Astrocyte of the cerebellum (primary cell): ENCODE measurements around the gene STAG1.
A peak's percentile ranks its signal among the peaks of the same experiment; 100 is the strongest.

Experiments used
- DNase-seq: peaks from one replicate; pipeline ENCODE4 v3.0.0-alpha.2; 2011; ENCODE audit warnings: low read depth
- H3K4me3 ChIP-seq: 2 replicates; pipeline ENCODE4 v1.5.1; 2011; ENCODE audit warnings: mild to moderate bottlenecking, low read depth, low read length, moderate library complexity
- CTCF ChIP-seq: IDR thresholded peaks from 2 replicates; pipeline ENCODE4 v1.5.1; 2012; ENCODE audit warnings: low read length, low read depth, moderate library complexity, mild to moderate bottlenecking; ENCODE audit errors: missing control alignments
- in situ Hi-C: cut with HindIII; loops from 2 replicates; pipeline ENCODE4 v1.10.0; 2017; ENCODE audit warnings: low sequenced_read_pairs

Gene STAG1

GRCh38 chr3:136330900-136331299, 421.3 kb downstream of the STAG1 start:
- H3K4me3 ChIP-seq, result no peak overlapping the region
- in situ Hi-C loops, result no loop called here
- no peak for DNase-seq
- TF ChIP-seq CTCF, result no peak

GRCh38 chr3:136329593-136329992, 422.6 kb downstream of the STAG1 start:
- DNase-seq, result no peak
- no peak for TF ChIP-seq CTCF
- in situ Hi-C loops, result no loop called here
- H3K4me3 ChIP-seq, result no peak overlapping the region

GRCh38 chr3:136327671-136328070, 424.5 kb downstream of the STAG1 start:
- DNase-seq, result no peak
- in situ Hi-C loops, result no loop called here
- TF ChIP-seq CTCF, result no peak
- H3K4me3 ChIP-seq, result no peak overlapping the region

GRCh38 chr3:136326316-136326715, 425.9 kb downstream of the STAG1 start:
- DNase-seq, result no peak
- in situ Hi-C loops, result no loop called here
- H3K4me3 ChIP-seq, result no peak overlapping the region
- TF ChIP-seq CTCF, result no peak

GRCh38 chr3:136311968-136312367, 440.2 kb downstream of the STAG1 start:
- no peak for TF ChIP-seq CTCF
- in situ Hi-C loops, result no loop called here
- no peak for DNase-seq
- no peak overlapping the region for H3K4me3 ChIP-seq

DNA sequence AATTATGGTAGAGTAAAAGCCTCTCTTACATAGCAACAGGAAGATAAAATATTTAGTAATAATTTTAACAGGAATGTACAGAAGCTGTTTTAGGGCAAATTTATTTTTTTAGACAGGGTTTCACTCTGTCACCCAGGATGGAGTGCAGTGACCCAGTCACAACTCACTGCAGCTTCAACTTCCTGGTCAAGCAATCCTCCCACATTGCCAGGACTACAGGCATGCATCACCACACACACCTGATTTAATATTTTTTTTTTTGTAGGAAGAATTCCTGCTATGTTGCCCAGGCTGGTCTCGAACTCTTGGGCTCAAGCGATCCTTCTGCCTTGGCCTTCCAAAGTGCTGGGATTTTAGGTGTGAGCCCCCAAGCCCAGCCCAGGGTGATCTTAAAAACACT, 440.9 kb downstream of the STAG1 start:
- TF ChIP-seq CTCF, result no peak
- H3K4me3 ChIP-seq, result no peak overlapping the region
- in situ Hi-C loops, result no loop called here
- no peak for DNase-seq

DNA sequence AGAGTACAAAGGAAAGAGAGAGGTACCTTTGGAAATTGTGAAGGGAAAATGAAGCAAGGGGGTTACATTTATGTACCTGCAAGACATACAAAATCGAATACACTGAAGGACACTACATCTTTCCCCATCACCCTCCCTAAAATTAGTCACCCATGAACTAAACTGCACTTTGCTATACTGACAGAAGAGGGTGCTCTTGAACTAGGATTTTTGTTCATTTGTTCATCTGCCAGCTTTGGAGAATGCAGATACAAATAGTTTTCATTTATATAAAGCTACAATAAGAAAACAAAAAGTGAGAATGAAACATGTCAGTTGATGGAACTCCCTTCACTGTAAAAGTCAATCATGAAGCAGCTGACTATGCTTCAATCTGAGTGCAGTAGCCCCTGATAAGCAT, 446.3 kb downstream of the STAG1 start:
- in situ Hi-C loops, result no loop called here
- TF ChIP-seq CTCF, result peak; percentile 38
- DNase-seq, result peak; percentile 5
- no peak overlapping the region for H3K4me3 ChIP-seq
